ENCODE results near the gene UTP14C.

Gene UTP14C

DNA sequence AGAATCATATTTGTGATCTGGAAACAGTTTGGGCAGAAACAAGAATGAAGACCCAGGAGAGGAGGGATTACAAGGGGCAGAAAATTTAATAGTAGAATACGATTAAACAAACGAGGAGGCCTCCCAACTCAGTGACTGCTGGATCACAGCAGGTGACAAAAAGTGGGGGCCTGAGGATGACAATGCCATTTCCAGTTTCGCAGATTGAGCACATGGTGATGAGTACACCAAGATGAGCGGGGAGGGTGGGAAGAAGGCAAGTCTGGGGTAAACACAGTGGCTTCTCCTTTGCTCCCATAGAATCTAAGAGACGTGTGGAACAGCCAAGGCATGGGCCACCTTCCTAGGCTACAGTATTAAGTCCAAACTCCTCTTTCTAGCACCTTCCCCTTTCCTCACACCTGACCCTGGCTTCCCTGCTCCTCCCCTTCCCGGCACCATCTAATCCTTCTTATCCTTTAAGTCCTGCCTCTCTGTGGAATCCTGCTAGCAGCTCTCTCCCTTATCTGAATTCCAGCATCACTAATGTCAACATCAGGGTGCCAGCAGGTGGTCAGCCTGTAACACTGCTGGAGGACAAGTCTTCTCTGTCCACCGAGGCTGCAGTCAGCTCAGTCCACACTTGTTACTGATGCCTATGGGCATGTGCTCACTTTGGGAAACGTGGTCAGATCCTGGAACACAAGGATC, 26.7 kb upstream of the UTP14C start:
- no peak for ATAC-seq
- TF ChIP-seq RARB (CRISPR knock-in tag; IDR thresholded peaks at IDR 0.05) (no peak), SNAI2 (CRISPR knock-in tag; IDR thresholded peaks at IDR 0.05) (no peak), ESRRG (CRISPR knock-in tag; IDR thresholded peaks at IDR 0.05) (no peak), TCF4 (CRISPR knock-in tag; IDR thresholded peaks at IDR 0.05; ENCODE audit: borderline replicate concordance) (no peak), ZFP30 (CRISPR knock-in tag; IDR thresholded peaks at IDR 0.05) (no peak), ZFP3 (CRISPR knock-in tag; IDR thresholded peaks at IDR 0.05) (no peak), CSDC2 (CRISPR knock-in tag; IDR thresholded peaks at IDR 0.05) (no peak), ZNF8 (CRISPR knock-in tag; IDR thresholded peaks at IDR 0.05) (no peak), ARNTL (CRISPR knock-in tag; IDR thresholded peaks at IDR 0.05; ENCODE audit: borderline replicate concordance, low read depth) (no peak), ZNF565 (CRISPR knock-in tag; conservative IDR thresholded peaks at IDR 0.05; ENCODE audit: low read depth) (no peak), OSR1 (CRISPR knock-in tag; IDR thresholded peaks at IDR 0.05) (no peak)
- TF ChIP-seq, protein P1, sequence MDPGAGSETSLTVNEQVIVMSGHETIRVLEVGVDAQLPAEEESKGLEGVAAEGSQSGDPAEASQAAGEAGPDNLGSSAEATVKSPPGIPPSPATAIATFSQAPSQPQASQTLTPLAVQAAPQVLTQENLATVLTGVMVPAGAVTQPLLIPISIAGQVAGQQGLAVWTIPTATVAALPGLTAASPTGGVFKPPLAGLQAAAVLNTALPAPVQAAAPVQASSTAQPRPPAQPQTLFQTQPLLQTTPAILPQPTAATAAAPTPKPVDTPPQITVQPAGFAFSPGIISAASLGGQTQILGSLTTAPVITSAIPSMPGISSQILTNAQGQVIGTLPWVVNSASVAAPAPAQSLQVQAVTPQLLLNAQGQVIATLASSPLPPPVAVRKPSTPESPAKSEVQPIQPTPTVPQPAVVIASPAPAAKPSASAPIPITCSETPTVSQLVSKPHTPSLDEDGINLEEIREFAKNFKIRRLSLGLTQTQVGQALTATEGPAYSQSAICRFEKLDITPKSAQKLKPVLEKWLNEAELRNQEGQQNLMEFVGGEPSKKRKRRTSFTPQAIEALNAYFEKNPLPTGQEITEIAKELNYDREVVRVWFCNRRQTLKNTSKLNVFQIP (CRISPR knock-in tag; IDR thresholded peaks at IDR 0.05; ENCODE audit: borderline replicate concordance, low read depth) = no peak
- TF ChIP-seq, protein P2, sequence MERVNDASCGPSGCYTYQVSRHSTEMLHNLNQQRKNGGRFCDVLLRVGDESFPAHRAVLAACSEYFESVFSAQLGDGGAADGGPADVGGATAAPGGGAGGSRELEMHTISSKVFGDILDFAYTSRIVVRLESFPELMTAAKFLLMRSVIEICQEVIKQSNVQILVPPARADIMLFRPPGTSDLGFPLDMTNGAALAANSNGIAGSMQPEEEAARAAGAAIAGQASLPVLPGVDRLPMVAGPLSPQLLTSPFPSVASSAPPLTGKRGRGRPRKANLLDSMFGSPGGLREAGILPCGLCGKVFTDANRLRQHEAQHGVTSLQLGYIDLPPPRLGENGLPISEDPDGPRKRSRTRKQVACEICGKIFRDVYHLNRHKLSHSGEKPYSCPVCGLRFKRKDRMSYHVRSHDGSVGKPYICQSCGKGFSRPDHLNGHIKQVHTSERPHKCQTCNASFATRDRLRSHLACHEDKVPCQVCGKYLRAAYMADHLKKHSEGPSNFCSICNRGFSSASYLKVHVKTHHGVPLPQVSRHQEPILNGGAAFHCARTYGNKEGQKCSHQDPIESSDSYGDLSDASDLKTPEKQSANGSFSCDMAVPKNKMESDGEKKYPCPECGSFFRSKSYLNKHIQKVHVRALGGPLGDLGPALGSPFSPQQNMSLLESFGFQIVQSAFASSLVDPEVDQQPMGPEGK (CRISPR knock-in tag; IDR thresholded peaks at IDR 0.05; ENCODE audit: borderline replicate concordance) = no peak
- TF ChIP-seq, protein P3, sequence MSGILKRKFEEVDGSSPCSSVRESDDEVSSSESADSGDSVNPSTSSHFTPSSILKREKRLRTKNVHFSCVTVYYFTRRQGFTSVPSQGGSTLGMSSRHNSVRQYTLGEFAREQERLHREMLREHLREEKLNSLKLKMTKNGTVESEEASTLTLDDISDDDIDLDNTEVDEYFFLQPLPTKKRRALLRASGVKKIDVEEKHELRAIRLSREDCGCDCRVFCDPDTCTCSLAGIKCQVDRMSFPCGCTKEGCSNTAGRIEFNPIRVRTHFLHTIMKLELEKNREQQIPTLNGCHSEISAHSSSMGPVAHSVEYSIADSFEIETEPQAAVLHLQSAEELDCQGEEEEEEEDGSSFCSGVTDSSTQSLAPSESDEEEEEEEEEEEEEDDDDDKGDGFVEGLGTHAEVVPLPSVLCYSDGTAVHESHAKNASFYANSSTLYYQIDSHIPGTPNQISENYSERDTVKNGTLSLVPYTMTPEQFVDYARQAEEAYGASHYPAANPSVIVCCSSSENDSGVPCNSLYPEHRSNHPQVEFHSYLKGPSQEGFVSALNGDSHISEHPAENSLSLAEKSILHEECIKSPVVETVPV (CRISPR knock-in tag; IDR thresholded peaks at IDR 0.05) = no peak

DNA sequence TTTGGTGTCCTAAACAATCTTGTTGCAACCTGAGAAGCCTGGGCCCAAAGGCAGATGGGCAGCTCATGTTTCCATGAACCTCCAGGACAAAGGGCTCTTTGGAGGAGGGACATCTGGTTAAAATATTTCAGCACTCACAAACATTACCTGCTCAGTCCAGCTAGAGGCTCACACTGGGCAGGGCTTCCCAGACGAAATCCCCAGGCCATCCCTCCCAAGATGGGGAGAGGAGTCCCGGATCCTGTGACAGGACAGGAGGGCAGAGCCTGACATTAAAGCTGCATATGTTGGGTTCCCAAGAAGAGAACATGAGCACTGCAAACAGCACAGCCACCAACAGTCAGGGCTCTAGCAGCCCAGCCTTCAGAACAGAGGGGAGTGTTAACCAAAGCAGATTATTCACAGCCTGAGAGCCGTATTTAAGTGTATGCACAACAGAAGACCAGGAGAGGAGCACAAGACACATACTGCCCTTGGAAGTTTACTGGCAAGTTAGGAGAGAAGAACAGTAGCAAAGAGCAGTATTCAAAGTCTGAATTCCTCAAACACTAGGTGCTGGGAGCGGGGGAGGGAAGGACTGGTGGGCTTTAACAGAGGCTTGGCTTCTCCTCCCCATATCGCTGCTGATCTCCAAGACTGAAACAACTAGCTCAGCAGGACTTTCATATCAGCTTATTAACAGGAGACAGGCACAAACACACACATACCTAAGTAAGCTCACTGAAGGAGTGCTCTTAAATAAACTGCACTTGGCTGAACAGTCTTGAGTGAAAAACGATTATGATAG, 25.6 kb upstream of the UTP14C start:
- no peak; the same call in 2 of the 3 replicates for ATAC-seq
- TF ChIP-seq, protein P3 (CRISPR knock-in tag; IDR thresholded peaks at IDR 0.05) = no peak
- TF ChIP-seq, protein P4, sequence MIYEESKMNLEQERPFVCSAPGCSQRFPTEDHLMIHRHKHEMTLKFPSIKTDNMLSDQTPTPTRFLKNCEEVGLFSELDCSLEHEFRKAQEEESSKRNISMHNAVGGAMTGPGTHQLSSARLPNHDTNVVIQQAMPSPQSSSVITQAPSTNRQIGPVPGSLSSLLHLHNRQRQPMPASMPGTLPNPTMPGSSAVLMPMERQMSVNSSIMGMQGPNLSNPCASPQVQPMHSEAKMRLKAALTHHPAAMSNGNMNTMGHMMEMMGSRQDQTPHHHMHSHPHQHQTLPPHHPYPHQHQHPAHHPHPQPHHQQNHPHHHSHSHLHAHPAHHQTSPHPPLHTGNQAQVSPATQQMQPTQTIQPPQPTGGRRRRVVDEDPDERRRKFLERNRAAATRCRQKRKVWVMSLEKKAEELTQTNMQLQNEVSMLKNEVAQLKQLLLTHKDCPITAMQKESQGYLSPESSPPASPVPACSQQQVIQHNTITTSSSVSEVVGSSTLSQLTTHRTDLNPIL (CRISPR knock-in tag; IDR thresholded peaks at IDR 0.05; ENCODE audit: low read depth) = no peak
- no peak for TF ChIP-seq TCF4 (CRISPR knock-in tag; IDR thresholded peaks at IDR 0.05; ENCODE audit: borderline replicate concordance)
- TF ChIP-seq, protein P2 (CRISPR knock-in tag; IDR thresholded peaks at IDR 0.05; ENCODE audit: borderline replicate concordance) = no peak
- TF ChIP-seq RARB (CRISPR knock-in tag; IDR thresholded peaks at IDR 0.05) = no peak
- TF ChIP-seq ISL1 (CRISPR knock-in tag; IDR thresholded peaks at IDR 0.05) = no peak
- no peak for TF ChIP-seq ZFP30 (CRISPR knock-in tag; IDR thresholded peaks at IDR 0.05)
- no peak for TF ChIP-seq ZNF565 (CRISPR knock-in tag; conservative IDR thresholded peaks at IDR 0.05; ENCODE audit: low read depth)
- no peak for TF ChIP-seq ZC3H10 (CRISPR knock-in tag; IDR thresholded peaks at IDR 0.05)
- no peak for TF ChIP-seq ESRRG (CRISPR knock-in tag; IDR thresholded peaks at IDR 0.05)
- TF ChIP-seq CSDC2 (CRISPR knock-in tag; IDR thresholded peaks at IDR 0.05) = no peak
- no peak for TF ChIP-seq ZNF70 (CRISPR knock-in tag; IDR thresholded peaks at IDR 0.05)
- no peak for TF ChIP-seq OSR1 (CRISPR knock-in tag; IDR thresholded peaks at IDR 0.05)
- TF ChIP-seq ZNF8 (CRISPR knock-in tag; IDR thresholded peaks at IDR 0.05) = no peak
- TF ChIP-seq SNAI2 (CRISPR knock-in tag; IDR thresholded peaks at IDR 0.05) = no peak
- TF ChIP-seq PPARA (CRISPR knock-in tag; IDR thresholded peaks at IDR 0.05; ENCODE audit: borderline replicate concordance) = no peak
- TF ChIP-seq TOX (CRISPR knock-in tag; IDR thresholded peaks at IDR 0.05; ENCODE audit: borderline replicate concordance) = no peak
- TF ChIP-seq, protein P5, sequence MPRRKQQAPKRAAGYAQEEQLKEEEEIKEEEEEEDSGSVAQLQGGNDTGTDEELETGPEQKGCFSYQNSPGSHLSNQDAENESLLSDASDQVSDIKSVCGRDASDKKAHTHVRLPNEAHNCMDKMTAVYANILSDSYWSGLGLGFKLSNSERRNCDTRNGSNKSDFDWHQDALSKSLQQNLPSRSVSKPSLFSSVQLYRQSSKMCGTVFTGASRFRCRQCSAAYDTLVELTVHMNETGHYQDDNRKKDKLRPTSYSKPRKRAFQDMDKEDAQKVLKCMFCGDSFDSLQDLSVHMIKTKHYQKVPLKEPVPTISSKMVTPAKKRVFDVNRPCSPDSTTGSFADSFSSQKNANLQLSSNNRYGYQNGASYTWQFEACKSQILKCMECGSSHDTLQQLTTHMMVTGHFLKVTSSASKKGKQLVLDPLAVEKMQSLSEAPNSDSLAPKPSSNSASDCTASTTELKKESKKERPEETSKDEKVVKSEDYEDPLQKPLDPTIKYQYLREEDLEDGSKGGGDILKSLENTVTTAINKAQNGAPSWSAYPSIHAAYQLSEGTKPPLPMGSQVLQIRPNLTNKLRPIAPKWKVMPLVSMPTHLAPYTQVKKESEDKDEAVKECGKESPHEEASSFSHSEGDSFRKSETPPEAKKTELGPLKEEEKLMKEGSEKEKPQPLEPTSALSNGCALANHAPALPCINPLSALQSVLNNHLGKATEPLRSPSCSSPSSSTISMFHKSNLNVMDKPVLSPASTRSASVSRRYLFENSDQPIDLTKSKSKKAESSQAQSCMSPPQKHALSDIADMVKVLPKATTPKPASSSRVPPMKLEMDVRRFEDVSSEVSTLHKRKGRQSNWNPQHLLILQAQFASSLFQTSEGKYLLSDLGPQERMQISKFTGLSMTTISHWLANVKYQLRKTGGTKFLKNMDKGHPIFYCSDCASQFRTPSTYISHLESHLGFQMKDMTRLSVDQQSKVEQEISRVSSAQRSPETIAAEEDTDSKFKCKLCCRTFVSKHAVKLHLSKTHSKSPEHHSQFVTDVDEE (CRISPR knock-in tag; IDR thresholded peaks at IDR 0.05) = no peak
- no peak for TF ChIP-seq ARNTL (CRISPR knock-in tag; IDR thresholded peaks at IDR 0.05; ENCODE audit: borderline replicate concordance, low read depth)
- no peak for TF ChIP-seq GLIS3 (CRISPR knock-in tag; IDR thresholded peaks at IDR 0.05)

All from SK-N-SH treated with all-trans-retinoic acid at 6 μM for 48 hours (cell line).